NCI-H1092 (cell line): Measurements from ENCODE around the gene ACKR2.
"Not testable (repeated sequence)": the region's sequence is repeated elsewhere in the genome, so short reads cannot be mapped to it uniquely, and the experiment has no call there.

Experiments used
- DNase-seq: peaks from one replicate; lab custom pipeline; 2025; lab: John Stamatoyannopoulos, UW

ACKR2 gene

GRCh38 chr3:42855547-42856380, 46.5 kb downstream of the ACKR2 start:
- DNase-seq, result no peak

DNA sequence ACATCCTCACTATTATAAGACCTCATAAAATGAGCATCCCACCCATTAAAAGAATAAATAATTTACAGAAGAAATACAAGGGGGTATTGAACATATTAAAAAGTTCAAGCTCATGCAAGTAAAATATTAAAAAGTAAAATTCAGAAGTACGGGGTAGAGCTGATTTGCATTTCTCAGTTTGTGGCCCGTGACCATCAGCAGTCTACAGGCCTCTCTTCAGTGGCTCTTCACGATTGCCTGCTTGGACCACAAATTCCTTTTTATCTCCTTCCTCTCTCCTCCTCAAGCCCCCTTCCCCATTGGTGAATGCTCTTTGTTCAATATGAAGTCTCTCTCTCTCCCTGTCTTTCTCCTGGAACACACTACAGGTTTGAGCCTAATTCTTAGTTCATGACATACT, 47.3 kb downstream of the ACKR2 start:
- no peak for DNase-seq

DNA sequence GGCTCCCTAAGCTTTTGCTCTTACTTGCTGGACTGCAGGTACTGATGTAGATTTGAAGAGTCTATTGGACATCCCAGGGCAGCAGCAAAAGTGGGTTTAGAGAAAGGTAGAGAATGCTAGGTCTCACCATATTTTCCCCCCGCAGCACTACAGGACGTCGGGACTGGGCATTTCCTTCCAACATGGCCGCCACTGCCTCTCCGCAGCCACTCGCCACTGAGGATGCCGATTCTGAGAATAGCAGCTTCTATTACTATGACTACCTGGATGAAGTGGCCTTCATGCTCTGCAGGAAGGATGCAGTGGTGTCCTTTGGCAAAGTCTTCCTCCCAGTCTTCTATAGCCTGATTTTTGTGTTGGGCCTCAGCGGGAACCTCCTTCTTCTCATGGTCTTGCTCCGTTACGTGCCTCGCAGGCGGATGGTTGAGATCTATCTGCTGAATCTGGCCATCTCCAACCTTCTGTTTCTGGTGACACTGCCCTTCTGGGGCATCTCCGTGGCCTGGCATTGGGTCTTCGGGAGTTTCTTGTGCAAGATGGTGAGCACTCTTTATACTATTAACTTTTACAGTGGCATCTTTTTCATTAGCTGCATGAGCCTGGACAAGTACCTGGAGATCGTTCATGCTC, 55.2 kb downstream of the ACKR2 start:
- DNase-seq, result no peak

DNA sequence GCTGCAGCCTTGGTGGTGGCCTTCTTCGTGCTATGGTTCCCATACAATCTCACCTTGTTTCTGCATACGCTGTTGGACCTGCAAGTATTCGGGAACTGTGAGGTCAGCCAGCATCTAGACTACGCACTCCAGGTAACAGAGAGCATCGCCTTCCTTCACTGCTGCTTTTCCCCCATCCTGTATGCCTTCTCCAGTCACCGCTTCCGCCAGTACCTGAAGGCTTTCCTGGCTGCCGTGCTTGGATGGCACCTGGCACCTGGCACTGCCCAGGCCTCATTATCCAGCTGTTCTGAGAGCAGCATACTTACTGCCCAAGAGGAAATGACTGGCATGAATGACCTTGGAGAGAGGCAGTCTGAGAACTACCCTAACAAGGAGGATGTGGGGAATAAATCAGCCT, 56.0 kb downstream of the ACKR2 start:
- DNase-seq, result no peak

DNA sequence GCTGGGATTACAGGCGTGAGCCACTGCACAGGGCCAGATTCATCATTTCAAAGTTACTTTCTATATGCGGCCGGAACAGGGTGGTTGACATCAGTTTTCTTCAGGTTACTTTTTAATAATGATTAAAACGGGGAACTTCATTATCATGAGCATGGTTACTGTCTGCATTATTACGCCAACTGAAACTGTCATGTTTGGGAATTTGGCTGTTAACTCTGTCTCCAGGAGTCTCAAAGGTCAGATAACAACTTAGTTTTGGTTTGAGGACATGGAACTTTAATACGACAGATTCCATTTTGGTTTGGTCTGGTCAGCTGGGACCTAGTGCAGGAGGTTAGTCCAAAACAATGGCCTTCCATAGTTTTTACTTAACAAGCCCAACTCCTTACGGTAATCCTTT, 57.9 kb downstream of the ACKR2 start:
- no peak for DNase-seq

DNA sequence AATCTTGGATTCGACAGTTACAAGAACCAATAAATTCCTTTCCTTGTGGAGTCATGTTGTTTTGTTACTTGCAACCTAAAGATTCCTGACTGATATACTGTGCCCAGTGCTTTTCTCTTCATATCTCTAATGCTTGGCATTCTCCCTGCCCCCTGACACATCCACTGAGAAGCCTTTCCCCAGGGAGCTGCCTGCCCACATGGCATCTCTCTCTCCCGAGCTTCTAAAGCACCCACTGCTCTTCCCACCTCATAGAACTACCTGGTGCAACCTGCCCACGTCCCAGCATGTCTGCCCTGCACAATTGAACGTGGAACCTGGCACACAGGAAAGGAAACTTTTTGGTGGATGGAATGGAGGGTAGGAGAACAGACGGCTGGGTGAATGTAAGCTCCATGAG, 59.6 kb downstream of the ACKR2 start:
- DNase-seq, result no peak

DNA sequence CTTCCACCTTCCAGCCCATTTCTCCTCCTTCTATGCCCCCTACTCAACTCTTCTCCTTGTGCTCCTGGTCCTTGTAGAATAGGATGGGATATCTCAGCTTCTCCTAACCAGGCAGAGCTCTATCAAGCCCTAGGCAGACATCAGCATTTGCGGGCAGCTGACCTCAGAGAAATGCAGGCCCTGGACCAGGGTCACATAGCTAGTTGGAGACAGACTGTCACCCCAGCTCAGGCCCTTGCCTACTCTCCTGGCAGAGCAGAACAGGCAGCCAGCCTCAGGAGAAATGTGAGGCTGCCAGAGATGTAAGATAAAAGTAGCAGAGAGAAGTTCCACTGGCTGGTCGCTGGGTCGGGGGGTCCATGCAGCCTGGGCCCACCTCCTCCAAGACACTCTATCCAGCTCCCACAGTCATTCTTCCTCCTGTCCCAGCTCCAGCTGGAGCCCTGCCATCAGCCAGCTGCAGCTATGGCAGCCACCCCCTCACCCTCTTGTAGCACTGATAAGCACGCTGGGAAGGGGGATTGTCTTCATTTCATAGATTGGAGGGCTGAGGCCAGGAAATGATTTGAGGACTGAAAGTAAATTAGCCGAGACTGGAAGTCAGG, 62.4 kb downstream of the ACKR2 start:
- no peak for DNase-seq

DNA sequence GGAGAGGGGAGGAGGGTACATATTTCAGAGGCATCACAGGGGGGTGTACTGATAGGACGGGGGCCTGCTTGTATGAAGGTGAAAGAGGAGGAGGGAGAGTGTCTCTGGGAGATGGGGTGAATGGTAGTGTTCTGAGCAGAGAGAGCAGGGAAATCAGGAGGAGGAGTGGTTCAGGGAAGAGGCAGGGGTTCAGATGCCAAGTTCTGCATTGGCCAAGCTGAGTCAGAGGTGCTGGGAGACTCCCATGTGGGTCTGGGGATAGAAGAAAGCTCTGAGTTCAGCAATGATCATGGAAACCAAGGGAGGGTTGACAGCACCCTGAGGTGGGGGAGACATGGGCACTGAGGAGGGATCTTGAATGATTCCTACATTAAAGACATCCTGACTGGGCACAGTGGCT, 63.5 kb downstream of the ACKR2 start:
- DNase-seq, result no peak

- no peak for DNase-seq
Measured at GRCh38 chr3:42873221-42873982, 64.2 kb downstream of the ACKR2 start.

DNA sequence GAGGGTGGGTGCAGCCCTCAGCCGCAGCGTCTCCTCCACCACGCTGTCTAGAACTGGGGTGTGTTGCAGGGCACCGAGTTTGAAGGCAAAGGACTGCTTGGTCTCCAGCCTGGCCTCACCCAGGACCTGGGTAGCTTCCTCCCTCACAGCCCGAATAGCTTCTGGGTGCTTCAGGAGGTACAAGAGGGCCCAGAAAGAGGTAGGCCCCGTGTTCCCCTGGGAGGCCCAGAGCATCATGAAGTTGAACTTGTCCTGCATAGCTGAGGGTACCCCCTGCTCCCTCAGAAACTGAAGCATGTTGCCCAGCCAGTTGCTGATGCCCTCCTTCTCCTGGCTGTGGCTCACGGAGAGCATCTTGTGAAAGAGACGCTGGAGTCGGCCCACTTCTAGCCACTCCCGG, 65.5 kb downstream of the ACKR2 start:
- DNase-seq, result no peak

- DNase-seq, result no peak
Measured at GRCh38 chr3:42875325-42876151, 66.3 kb downstream of the ACKR2 start, which contains the start of gene CYP8B1. CYP8B1 (minus strand) TSS chr3:42875879; CDS start chr3:42875816, 63 bp downstream.

DNA sequence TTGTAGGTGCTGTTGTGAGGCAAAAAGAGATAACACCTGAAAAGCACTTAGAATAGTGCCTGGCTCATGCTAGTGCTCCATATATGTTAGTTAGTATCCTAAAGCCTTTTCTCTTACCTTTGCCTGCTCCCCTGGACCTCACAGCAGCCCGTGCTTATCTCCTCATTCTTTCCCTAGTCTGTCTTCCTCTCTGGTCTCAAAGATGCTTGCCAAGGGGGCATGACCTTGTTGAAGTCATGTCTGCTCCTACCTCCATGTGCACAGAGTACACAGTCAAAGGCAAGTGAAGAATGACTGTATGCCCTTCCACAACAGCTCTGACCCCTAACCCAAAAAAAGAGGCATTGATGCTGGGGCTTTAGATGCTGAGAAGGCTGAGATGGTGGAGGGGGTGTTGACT, 67.2 kb downstream of the ACKR2 start:
- no peak for DNase-seq

DNA sequence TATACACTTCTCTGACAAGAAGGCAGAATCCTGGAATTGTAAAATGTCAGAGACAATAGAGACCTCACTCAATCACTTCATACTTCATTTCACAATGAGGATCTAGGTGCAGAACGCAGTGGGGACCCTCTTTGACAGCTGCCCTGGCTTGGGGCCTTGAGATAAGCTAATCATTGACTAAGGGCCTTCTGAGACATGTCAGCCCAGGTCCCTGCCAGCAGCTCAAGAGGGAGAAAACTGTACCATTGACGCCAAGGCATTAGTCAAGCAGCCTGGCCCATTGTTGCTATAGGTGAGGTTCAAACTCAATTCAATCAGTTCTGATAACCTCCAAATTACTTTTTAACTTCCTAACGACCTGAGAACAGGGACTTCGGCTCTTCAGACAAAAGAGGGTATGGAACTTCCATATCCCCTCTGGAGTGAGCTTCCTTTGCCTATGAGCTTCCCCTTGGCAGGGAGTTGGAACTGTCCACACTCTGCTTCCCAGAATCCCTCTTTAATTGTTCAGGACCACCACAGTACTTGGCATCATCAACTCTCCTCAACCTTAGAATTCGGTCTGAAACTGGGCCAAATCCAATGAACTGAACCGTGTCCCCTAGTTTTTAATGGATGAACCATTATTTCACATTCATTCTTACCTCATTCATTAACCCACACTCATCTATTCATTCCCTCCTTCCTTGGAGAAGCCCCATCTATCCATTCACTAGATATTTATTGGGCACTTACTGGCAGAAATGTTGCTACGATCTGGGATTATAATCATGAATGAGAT, 67.9 kb downstream of the ACKR2 start:
- no peak for DNase-seq

GRCh38 chr3:42877881-42878280, 68.6 kb downstream of the ACKR2 start:
- no peak for DNase-seq

GRCh38 chr3:42880183-42880582, 70.9 kb downstream of the ACKR2 start:
- no peak for DNase-seq

DNA sequence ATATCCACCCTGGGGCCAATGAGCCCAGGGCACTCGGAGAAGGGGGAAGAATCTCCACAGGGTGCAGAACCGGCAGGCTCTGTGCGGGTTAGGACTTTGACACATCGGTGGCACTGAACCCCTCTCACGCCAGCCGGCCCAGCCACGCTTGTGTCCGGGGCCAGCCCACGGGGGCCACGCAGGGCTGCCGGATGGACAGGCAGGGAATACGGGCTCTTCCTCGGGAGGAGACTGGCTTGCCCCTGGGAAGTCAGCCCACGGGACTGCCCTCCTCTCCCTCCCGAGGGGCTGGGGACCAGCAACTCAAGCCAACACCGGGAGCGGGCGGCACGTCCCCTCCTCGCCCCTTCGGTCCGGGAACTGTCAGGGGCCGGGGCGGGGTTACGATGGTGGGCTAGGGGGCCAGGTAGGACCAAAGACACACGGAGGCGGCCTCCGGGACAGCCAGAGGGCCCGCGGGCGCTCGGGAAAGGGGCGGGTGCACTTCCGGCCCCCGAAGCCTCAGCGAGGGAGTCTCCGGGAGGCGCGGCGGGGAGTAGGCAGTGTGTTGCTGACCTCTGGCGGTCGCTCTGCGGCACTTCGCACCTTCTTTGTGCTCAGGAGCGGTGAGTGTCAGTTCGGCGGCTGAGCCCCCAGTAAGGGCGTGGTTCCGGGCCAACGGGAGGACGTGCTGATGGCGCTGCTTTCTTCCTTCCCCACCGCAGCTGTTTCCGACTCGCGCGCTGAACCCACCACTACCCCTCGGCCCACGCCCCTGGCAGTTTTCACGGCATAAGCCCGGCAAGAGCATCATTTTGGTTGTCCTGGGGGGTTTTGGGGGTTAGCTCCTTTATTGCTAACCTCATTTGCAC, 71.6 kb downstream of the ACKR2 start:
- peak; percentile 64 for DNase-seq

GRCh38 chr3:42883251-42883930, 74.1 kb downstream of the ACKR2 start:
- not testable (repeated sequence) for DNase-seq

DNA sequence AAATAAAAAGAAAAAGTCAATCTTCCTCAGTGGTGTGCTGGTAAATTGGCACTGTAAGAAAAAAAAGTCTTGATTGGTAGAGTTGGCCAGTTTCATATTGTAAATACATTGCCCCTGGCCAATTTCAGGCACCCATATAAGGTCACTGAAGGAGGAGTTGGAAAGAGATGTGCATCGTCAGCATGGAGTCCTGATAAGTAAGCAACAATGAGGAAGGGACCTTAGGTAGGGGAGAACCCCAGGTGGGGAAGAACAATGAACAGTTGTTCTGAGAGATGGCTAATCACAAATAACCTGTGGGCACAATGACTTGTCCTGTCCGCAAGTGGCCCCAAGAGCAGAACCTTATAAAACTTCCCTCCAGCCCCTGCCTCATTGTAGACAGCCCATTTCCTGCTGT, 75.1 kb downstream of the ACKR2 start:
- no peak for DNase-seq

DNA sequence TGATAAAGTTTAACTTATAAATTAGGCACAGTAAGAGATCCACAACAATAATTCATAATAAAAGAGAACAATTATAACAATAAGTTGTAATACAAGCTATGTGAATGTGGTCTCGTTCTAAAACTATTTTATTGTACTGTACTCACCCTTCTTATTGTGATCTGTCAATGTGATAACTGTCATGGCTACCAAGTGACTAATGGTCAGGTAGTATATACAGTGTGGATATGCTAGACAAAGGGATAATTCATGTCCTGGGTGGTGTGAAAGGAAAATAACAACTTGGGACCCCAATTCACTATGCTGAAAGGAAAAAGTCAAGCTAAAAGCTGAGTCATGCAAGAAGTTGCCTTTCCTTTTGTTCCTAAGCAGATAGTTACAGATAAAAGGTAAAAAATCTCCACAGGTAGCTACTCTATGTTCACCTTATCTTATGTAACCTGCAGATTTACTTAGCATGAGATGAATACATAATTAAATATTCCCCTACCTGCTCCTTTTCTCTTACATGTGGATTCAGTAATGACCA, 77.1 kb downstream of the ACKR2 start:
- no peak for DNase-seq
